ENCODE data around the gene PRDM16. TPM values are rescaled to one million over a fixed set of nuclear protein-coding genes. Genes with fewer than 3 reads are reported as not detected.

The PRDM16 gene
- total RNA-seq, 1 donor from 2014 or later = 18.3 TPM

- peak overlapping the region; percentile 35 for H3K4me3 Mint-ChIP-seq (ENCODE audit: unreplicated experiment)
- no peaks in the 10 kb centered on the region for H3K9me3 Mint-ChIP-seq (ENCODE audit: low read depth)
- peak overlapping the region; percentile 85 for H3K27ac Mint-ChIP-seq (ENCODE audit: unreplicated experiment)
- no peak for TF ChIP-seq CTCF (IDR thresholded peaks at IDR 0.05)
- H3K4me1 Mint-ChIP-seq (ENCODE audit: low read depth) = peaks cover 32% of the 10 kb centered on the region
- peaks cover 1% of the 10 kb centered on the region for H3K36me3 Mint-ChIP-seq (ENCODE audit: low read depth)
- no peaks in the 10 kb centered on the region for H3K27me3 Mint-ChIP-seq (ENCODE audit: low read depth)
- no peak for DNase-seq (ENCODE audit: low spot score)
These were observed 117.5 kb downstream of the PRDM16 start for GRCh38 chr1:3186526-3186921.

- H3K4me3 Mint-ChIP-seq (ENCODE audit: unreplicated experiment) = no peak overlapping the region
- H3K9me3 Mint-ChIP-seq (ENCODE audit: low read depth) = no peaks in the 10 kb centered on the region
- H3K27me3 Mint-ChIP-seq (ENCODE audit: low read depth) = no peaks in the 10 kb centered on the region
- H3K36me3 Mint-ChIP-seq (ENCODE audit: low read depth) = peaks cover 1% of the 10 kb centered on the region
- no peak for TF ChIP-seq CTCF (IDR thresholded peaks at IDR 0.05)
- DNase-seq (ENCODE audit: low spot score) = no peak
- H3K4me1 Mint-ChIP-seq (ENCODE audit: low read depth) = peaks cover 35% of the 10 kb centered on the region
- peak overlapping the region; percentile 88 for H3K27ac Mint-ChIP-seq (ENCODE audit: unreplicated experiment)
These were observed 118.6 kb downstream of the PRDM16 start for GRCh38 chr1:3187415-3188149.

- Mint-ChIP-seq H3K4me1 (ENCODE audit: low read depth) (peaks cover 41% of the 10 kb centered on the region), H3K4me3 (ENCODE audit: unreplicated experiment) (no peak overlapping the region), H3K27me3 (ENCODE audit: low read depth) (no peaks in the 10 kb centered on the region), H3K27ac (ENCODE audit: unreplicated experiment) (peak overlapping the region; percentile 88), H3K9me3 (ENCODE audit: low read depth) (no peaks in the 10 kb centered on the region), H3K36me3 (ENCODE audit: low read depth) (peaks cover 1% of the 10 kb centered on the region)
- TF ChIP-seq CTCF (IDR thresholded peaks at IDR 0.05) = no peak
- no peak for DNase-seq (ENCODE audit: low spot score)
These were observed 119.4 kb downstream of the PRDM16 start for GRCh38 chr1:3188150-3188971.

GRCh38 chr1:3190256-3191041 is 121.4 kb downstream of the PRDM16 start:
- Mint-ChIP-seq H3K4me1 (ENCODE audit: low read depth) (peaks cover 52% of the 10 kb centered on the region), H3K4me3 (ENCODE audit: unreplicated experiment) (no peak overlapping the region)
- TF ChIP-seq CTCF (IDR thresholded peaks at IDR 0.05) = no peak

GRCh38 chr1:3192361-3192760 is 123.4 kb downstream of the PRDM16 start:
- Mint-ChIP-seq H3K9me3 (ENCODE audit: low read depth) (no peaks in the 10 kb centered on the region), H3K36me3 (ENCODE audit: low read depth) (peaks cover 3% of the 10 kb centered on the region), H3K27ac (ENCODE audit: unreplicated experiment) (no peak overlapping the region), H3K4me1 (ENCODE audit: low read depth) (peaks cover 50% of the 10 kb centered on the region), H3K27me3 (ENCODE audit: low read depth) (no peaks in the 10 kb centered on the region), H3K4me3 (ENCODE audit: unreplicated experiment) (no peak overlapping the region)
- no peak for DNase-seq (ENCODE audit: low spot score)
- TF ChIP-seq CTCF (IDR thresholded peaks at IDR 0.05) = no peak

More at GRCh38 chr1:3190256-3191041, 121.4 kb downstream of the PRDM16 start:
- Mint-ChIP-seq H3K9me3 (ENCODE audit: low read depth) (no peaks in the 10 kb centered on the region), H3K27me3 (ENCODE audit: low read depth) (no peaks in the 10 kb centered on the region), H3K27ac (ENCODE audit: unreplicated experiment) (no peak overlapping the region), H3K36me3 (ENCODE audit: low read depth) (peaks cover 3% of the 10 kb centered on the region)
- DNase-seq (ENCODE audit: low spot score) = no peak
